Pancreas (tissue), 10 donors: ENCODE data around the gene MILR1. TPM values are rescaled to one million over a fixed set of nuclear protein-coding genes. Genes with fewer than 3 reads are reported as not detected.
"Not testable (repeated sequence)": the region's sequence is repeated elsewhere in the genome, so short reads cannot be mapped to it uniquely, and the experiment has no call there.

Source experiments
- ATAC-seq, 4 donors: fragments of 200-7000 bp; cut with Tn5 transposase; one replicate each; pipeline versions ENCODE4 v1.8.0 to v1.9.1; 2020; ENCODE audit warnings: mild to moderate bottlenecking in 4 of 4, moderate library complexity in 4 of 4
- DNase-seq, 6 donors: peaks; one replicate each; pipeline ENCODE4 v3.0.0-alpha.2; 2020
- FAIRE-seq: peaks from 2 replicates; lab custom pipeline; 2012; peaks lifted over from hg19 to GRCh38; lab: Jason Lieb, UNC
- H3K27ac ChIP-seq, 4 donors: fragments of 200-600 bp; sonication (generic); 1 replicate in 3 of 4; 2 replicates in 1 of 4; pipeline versions ENCODE4 v1.5.0 to v1.8.0; 2020
- H3K27me3 ChIP-seq, 4 donors: fragments of 200-600 bp; one replicate each; pipeline ENCODE4 v1.8.0; 2021
- H3K36me3 ChIP-seq, 3 donors: fragments of 200-600 bp; sonication (generic) in 1 of 3; one replicate each; pipeline versions ENCODE4 v1.5.0 to v1.8.0; 2020 to 2021
- H3K4me1 ChIP-seq, 3 donors: fragments of 200-600 bp; one replicate each; pipeline ENCODE4 v1.8.0; 2021
- H3K4me3 ChIP-seq, 4 donors: fragments of 200-600 bp; sonication (generic) in 2 of 4; one replicate each; pipeline versions ENCODE4 v1.5.0 to v1.8.0; 2020 to 2021
- H3K9me3 ChIP-seq, 4 donors: fragments of 200-600 bp; one replicate each; pipeline ENCODE4 v1.8.0; 2021
- WGBS, 2 donors: extraction: QIAGEN DNeasy Blood & Tissue Kit; methylation state at CpG; one replicate each; pipeline ENCODE4 v1.1.7; 2013; 5-methylcytosine and 5-hydroxymethylcytosine counted together
- intact Hi-C, 3 donors: fragments of 100-400 bp; cut with DNase I; formaldehyde crosslinking; loops; one replicate each; pipeline versions ENCODE4 v1.11.1 to v1.14.2; 2022
- polyA plus RNA-seq, 2 donors: library from polyadenylated mRNA; stranded (reverse); fragments of 200-250 nt; gene quantifications; one replicate each; pipeline ENCODE4 v1.2.3, GENCODE V29; 2013
- total RNA-seq, 6 donors: library from RNA; stranded (reverse); fragmentation: NEBNext Ultra II Directional in 4 of 6; extraction: Animal tissue kit (Norgen Biotek cat#: 25700) in 4 of 6; gene quantifications; one replicate each; pipeline versions ENCODE4 v1.2.1 to v1.2.4, GENCODE V29; 2021 to 2023
- TF ChIP-seq, protein P1 (sequence below), 4 donors: fragments of 200-600 bp; sonication (generic) in 3 of 4; IDR thresholded peaks; one replicate each; pipeline versions ENCODE4 v1.5.0 to v1.8.0; 2021; ENCODE audit warnings: antibody characterized with exemption in 4 of 4
- donor health status: healthy with polysubstance abuse.
- donor health status: DM: no; HTN: no; CAD: no; lungs with moderate emphysema.
- donor health status: DM: no; HTN: no; CAD: no.
- donor health status: control.
- donor health status: control.
- donor health status: Bipolar disorder and iron deficiency.
- donor health status: DM: yes; HTN: yes; CAD: no.
- donor health status: DM: no; HTN: no; CAD: no.
- donor health status: DM: no; HTN: no; CAD: no.
- donor health status: DM: yes; HTN: yes; CAD: no.

Gene MILR1
- total and polyA plus RNA-seq, 8 donors, result 0.51 to 6.3 (median 1.3) TPM

DNA sequence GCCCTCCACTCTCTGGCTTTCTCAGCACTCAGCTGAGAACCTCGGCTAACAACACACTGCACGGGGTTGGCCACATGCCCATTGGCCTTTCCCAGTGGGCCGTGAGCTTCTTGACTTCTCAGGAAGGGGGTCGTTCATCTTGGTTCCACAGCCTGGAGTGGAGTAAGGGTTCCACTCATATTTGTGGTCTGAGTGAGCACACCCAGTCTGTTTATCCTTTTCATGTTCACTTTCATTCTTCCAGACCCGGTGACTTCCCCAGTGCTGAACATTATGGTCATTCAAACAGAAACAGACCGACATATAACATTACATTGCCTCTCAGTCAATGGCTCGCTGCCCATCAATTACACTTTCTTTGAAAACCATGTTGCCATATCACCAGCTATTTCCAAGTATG, 8.2 kb downstream of the MILR1 start:
- DNase-seq, result no peak
- no peaks in the 10 kb centered on the region for H3K27me3 ChIP-seq
- no peaks in the 10 kb centered on the region for H3K4me1 ChIP-seq
- no peaks in the 10 kb centered on the region for H3K9me3 ChIP-seq
- TF ChIP-seq, protein P1, sequence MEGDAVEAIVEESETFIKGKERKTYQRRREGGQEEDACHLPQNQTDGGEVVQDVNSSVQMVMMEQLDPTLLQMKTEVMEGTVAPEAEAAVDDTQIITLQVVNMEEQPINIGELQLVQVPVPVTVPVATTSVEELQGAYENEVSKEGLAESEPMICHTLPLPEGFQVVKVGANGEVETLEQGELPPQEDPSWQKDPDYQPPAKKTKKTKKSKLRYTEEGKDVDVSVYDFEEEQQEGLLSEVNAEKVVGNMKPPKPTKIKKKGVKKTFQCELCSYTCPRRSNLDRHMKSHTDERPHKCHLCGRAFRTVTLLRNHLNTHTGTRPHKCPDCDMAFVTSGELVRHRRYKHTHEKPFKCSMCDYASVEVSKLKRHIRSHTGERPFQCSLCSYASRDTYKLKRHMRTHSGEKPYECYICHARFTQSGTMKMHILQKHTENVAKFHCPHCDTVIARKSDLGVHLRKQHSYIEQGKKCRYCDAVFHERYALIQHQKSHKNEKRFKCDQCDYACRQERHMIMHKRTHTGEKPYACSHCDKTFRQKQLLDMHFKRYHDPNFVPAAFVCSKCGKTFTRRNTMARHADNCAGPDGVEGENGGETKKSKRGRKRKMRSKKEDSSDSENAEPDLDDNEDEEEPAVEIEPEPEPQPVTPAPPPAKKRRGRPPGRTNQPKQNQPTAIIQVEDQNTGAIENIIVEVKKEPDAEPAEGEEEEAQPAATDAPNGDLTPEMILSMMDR (IDR thresholded peaks at IDR 0.05), result no peak
- intact Hi-C loops, result no loop called here
- FAIRE-seq, result no peak
- 71 to 84% methylated on average over 7 of the region's 7 CpGs for WGBS, 2 donors
- no peak overlapping the region for H3K4me3 ChIP-seq
- H3K27ac ChIP-seq, result no peak overlapping the region
- no peak for ATAC-seq
- no peaks in the 10 kb centered on the region for H3K36me3 ChIP-seq

DNA sequence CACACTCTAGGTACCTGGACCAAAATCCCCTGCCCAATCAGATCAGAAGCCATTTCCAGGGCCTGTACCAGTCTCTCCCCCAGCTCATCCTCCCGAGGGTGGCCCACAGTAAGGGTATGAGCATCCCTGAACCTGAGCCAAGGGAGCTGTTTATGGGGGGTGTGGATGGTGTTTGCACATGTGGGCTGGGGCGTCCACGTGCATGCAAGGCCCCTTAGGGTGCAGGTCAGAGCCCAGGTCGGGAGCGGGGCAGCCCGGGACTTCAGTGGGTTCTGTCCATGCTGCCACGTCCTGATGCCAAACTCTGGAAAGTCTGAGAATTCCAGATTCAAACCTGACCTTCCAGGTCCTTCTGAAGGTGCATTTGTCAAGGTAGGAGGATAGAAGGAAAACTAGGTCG, 9.8 kb downstream of the MILR1 start:
- Histone ChIP-seq H3K9me3 (no peaks in the 10 kb centered on the region), H3K36me3 (no peaks in the 10 kb centered on the region), H3K27me3 (no peaks in the 10 kb centered on the region), H3K27ac (no peak overlapping the region), H3K4me3 (no peak overlapping the region), H3K4me1 (no peaks in the 10 kb centered on the region)
- intact Hi-C loops, result no loop called here
- DNase-seq, result no peak
- ATAC-seq, result no peak
- 75 to 86% methylated on average over 8 of the region's 8 CpGs for WGBS, 2 donors
- FAIRE-seq, result no peak
- TF ChIP-seq, protein P1 (IDR thresholded peaks at IDR 0.05), result no peak

DNA sequence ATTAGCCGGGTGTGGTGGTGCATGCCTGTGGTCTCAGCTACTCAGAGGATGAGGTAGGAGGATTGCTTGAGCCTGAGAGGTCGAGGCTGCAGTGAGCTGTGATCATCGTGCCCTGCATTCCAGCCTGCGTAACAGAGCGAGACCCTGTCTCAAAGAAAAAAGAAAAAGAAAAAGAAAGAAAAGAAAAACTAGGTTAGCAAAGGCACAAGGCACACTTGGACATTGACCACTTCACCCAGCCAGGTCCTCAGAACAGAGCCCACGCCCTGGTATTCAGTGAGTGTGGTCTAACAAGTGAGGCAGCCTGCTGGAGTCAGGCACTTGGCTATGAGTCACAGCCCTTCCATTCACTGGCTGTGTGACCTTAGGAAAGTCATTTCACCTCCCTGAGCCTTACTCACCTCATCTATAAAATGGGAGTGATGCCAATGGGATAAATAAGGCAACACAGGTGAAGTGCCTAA, 10.4 kb downstream of the MILR1 start:
- no peaks in the 10 kb centered on the region for H3K9me3 ChIP-seq
- no peaks in the 10 kb centered on the region for H3K4me1 ChIP-seq
- WGBS, 2 donors, result 74 to 88% methylated on average over 6 of the region's 6 CpGs
- FAIRE-seq (no peak), DNase-seq (no peak), ATAC-seq (no peak)
- no peaks in the 10 kb centered on the region for H3K36me3 ChIP-seq
- H3K27me3 ChIP-seq, result no peaks in the 10 kb centered on the region
- intact Hi-C loops, result no loop called here
- TF ChIP-seq, protein P1 (IDR thresholded peaks at IDR 0.05), result no peak
- H3K27ac ChIP-seq, result no peak overlapping the region
- no peak overlapping the region for H3K4me3 ChIP-seq

DNA sequence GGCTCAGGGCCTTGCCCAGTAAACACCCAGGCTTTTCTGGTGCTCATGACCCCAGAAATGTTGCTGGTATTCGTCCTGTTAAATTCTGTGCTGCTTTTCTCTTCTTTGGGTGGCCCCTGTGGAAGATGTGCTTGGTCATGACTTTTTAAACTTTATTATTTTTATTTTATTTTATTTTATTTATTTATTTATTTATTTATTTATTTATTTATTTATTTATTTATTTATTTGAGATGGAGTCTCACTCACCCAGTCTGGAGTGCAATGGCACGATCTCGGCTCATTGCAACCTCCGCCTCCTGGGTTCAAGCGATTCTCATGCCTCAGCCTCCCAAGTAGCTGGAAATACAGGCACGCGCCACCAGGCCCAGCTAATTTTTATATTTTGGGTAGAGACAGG, 10.9 kb downstream of the MILR1 start:
- ATAC-seq, H3K27me3 ChIP-seq, H3K27ac ChIP-seq, H3K4me1 ChIP-seq, H3K36me3 ChIP-seq, DNase-seq, H3K4me3 ChIP-seq, FAIRE-seq, H3K9me3 ChIP-seq, intact Hi-C loops: not testable (repeated sequence)
- 95 to 96% methylated on average over 7 of the region's 7 CpGs for WGBS, 2 donors

DNA sequence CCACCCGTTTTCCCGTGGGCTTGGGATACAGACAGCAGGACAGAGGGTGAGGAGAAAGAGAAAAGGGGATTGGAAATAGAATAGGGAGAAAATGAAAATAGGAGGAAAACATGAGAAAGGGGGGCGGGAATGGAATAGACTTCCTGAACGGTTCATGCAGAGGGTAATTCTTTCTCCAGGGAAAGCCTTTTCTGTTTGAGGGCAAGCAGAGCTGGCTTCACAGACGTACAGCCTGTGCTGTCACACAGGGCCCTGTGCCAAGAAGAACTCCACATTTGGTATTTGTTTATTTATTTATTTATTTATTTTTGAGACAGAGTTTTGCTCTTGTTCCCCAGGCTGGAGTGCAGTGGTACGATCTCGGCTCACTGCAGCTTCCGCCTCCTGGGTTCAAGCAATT, 12.0 kb downstream of the MILR1 start:
- Histone ChIP-seq H3K9me3 (no peaks in the 10 kb centered on the region), H3K36me3 (no peaks in the 10 kb centered on the region), H3K27me3 (no peaks in the 10 kb centered on the region), H3K27ac (no peak overlapping the region), H3K4me3 (no peak overlapping the region), H3K4me1 (no peaks in the 10 kb centered on the region)
- intact Hi-C loops, result no loop called here
- no peak for FAIRE-seq
- TF ChIP-seq, protein P1 (IDR thresholded peaks at IDR 0.05), result no peak
- DNase-seq, result no peak
- no peak for ATAC-seq
- WGBS, 2 donors, result 78 to 80% methylated on average over 8 of the region's 8 CpGs
